Epithelial cell of proximal tubule (primary cell): ENCODE measurements around the gene PLK1. TPM values are rescaled to one million over a fixed set of nuclear protein-coding genes. Genes with fewer than 3 reads are reported as not detected.

Experiments used
- DNase-seq: peaks from one replicate; pipeline ENCODE4 v3.0.0-alpha.2; 2011; ENCODE audit warnings: low read depth
- H3K4me3 ChIP-seq: 2 replicates; pipeline ENCODE4 v1.5.1; 2011; ENCODE audit warnings: low read depth, mild to moderate bottlenecking, low read length
- total RNA-seq: library from RNA; depleted of rRNA; stranded (reverse); fragments of >200 nt; gene quantifications from 2 replicates; pipeline ENCODE4 v1.2.3, GENCODE V29; 2015
- TF ChIP-seq, protein P1 (sequence below): conservative IDR thresholded peaks from 2 replicates; pipeline ENCODE4 v1.5.1; 2012; ENCODE audit warnings: low read depth, mild to moderate bottlenecking, low read length

Gene PLK1
- total RNA-seq, 1 donor from 2014 or later, result 92.5 TPM

DNA sequence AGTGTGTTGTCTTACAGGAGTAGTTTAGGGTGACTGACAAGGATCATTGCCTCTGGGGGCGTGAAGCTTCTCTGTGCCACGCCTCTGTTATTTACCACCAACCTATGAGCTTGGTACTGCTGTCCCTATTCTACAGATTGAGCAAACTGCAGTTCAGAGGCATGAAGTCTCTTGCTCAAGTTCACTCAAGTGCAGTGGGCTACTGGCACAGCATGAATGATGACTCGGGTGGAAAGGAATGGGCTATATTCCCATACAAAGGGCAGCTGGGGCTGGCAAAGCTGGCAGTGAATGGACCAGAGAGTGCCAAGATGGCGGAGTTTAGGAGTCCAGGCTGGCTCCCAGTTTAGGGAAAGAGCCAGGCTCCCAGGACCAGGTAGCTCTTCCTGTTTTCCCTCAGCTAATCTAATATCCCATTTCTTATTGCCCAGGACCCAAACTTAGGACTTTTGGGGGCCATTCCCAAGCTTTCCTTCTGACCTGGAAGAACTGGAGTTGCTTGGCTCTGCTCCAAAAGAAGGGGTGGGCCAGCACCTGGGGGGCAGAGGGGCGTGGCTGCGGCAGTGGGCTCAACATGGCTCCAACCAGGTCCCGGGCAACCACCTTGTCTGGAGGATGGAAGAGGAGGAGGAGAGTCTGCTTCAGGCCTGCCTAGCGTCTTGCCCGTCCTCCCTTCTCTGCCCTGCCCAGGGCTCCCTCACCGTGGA lies 12.9 kb downstream of the PLK1 start:
- TF ChIP-seq, protein P1, sequence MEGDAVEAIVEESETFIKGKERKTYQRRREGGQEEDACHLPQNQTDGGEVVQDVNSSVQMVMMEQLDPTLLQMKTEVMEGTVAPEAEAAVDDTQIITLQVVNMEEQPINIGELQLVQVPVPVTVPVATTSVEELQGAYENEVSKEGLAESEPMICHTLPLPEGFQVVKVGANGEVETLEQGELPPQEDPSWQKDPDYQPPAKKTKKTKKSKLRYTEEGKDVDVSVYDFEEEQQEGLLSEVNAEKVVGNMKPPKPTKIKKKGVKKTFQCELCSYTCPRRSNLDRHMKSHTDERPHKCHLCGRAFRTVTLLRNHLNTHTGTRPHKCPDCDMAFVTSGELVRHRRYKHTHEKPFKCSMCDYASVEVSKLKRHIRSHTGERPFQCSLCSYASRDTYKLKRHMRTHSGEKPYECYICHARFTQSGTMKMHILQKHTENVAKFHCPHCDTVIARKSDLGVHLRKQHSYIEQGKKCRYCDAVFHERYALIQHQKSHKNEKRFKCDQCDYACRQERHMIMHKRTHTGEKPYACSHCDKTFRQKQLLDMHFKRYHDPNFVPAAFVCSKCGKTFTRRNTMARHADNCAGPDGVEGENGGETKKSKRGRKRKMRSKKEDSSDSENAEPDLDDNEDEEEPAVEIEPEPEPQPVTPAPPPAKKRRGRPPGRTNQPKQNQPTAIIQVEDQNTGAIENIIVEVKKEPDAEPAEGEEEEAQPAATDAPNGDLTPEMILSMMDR, result no peak
- DNase-seq, result peak; percentile 80

DNA sequence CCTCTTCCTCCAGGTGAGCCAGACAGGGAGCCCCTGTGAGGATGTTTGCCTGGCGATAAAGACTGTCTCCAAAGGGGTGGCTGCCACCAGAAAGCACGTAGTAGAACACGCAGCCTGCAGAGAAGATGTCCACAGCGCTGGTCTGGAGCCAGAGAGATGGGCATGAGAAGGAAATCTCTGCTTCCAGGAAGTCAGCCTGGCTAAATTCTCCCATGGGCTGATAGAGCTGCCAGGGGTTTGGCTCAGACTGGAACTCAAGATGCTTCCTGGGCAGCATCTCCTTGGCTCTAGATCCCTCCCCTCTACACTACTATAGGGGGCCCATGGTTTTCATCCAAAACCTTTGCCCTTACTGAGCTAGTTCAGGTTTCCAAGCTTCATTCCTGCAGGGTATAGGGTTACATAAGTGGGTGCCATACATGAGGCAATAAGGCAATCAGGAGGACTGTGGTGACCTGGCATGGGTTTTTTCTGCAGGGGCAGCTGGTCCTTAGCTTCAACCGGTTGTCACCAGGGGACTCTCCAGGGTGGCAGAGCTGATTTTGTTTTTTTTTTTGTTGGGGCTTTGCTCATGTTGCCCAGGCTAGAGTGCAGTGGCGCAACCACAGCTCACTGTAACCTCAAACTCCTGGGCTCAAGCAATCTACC lies 13.6 kb downstream of the PLK1 start:
- no peak overlapping the region for H3K4me3 ChIP-seq
- DNase-seq, result no peak
- TF ChIP-seq, protein P1, result no peak

More for the DNA sequence above, 12.9 kb downstream of the PLK1 start:
- H3K4me3 ChIP-seq, result no peak overlapping the region

DNA sequence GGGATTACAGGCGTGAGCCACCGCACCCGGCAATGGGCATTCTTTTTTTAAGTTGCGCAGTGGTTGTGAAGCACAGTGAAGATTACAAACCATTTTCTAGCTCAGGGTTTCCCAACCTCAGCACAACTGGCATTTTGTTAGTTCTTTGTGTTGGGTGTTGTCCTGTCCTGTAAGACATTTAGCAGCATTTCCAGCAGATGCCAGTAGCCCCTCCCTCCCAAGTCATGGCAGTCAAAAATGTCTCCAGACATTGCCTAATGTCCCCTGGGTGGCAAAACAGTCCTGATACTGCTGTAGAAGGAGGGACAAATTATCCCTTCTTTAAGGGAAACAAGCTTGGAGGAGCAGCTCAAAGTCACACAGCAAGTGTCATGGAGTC lies 15.6 kb downstream of the PLK1 start:
- no peak for DNase-seq
- H3K4me3 ChIP-seq, result peak overlapping the region; percentile 36
- TF ChIP-seq, protein P1, result no peak

DNA sequence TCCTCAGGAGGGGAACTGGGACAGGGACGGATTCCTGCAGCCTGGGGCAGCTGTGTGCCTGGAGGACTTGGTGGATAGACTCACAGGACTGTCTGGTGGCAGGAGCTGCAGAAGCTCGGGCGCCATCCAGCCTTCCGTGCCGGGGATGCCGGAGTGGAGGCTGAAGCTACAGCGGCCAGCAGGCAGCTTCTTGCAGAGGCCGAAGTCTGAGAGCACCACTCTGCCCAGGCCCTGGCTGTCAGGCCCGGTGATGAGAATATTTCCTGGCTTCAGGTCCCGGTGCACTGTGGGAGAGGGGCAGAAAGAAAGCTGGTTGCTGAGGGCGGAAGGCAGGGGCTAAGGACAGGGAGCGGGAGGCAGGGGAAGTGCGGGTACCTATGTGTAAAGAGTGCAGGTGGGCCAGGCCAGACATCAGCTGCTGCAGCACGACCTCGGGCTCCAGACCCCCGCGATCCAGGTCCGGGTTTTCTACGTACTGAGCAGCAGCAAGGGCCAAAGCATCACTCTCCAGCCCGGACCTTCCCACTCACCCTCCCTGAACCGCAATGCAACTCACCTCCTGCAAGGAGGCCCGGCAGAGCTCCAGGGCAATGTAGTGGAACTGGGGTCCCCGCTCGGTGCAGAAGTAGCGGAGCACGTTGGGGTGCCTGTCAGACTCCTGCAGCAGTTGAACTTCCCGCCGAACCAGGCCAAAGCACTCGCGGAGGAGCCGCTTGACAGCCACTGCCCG lies 16.1 kb downstream of the PLK1 start:
- DNase-seq, result no peak
- TF ChIP-seq, protein P1, result no peak

DNA sequence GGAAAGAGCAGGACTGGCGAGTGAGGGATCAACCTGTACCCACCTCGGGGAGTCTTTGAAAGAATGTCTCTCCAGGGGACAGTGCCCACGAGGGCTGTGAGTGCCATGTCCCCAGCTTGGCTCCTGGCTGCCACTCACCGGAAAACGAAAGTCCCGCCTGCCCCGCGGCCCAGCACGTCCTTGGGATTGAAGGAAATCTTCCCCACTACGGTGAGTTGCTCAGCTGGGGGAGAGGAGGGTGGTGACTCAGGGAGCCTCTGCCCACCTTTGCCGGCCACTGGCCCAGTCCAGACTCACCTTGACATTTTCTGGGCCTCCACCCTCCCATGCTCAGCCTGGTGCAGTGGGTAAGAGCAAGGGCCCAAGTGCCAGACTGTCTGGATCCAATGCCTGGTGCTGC lies 17.1 kb downstream of the PLK1 start:
- TF ChIP-seq, protein P1, result no peak
- no peak overlapping the region for H3K4me3 ChIP-seq
- DNase-seq, result no peak

More for the DNA sequence above, 16.1 kb downstream of the PLK1 start:
- peak overlapping the region; percentile 36 for H3K4me3 ChIP-seq

DNA sequence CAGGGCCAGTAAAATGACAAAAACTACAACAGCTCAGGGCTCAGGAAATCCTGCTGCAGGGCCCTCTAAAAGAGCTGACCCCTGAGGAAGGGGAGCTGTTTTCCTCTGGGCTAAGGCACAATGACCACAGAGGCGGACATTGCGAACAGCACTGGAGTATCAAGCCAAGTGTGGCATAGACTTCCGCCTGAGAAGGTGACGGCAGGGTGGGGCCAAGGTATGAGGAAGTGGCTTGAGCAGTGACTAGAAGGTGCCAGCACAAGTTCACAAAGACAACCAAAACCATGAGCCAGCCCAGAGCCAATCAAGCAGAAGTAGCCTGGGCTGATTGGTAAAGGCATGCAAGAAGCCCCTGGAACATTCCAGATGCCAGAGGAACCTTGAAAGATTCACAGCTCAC lies 20.4 kb downstream of the PLK1 start:
- no peak for DNase-seq

More for the DNA sequence above, 20.4 kb downstream of the PLK1 start:
- TF ChIP-seq, protein P1, result no peak
- H3K4me3 ChIP-seq, result no peak overlapping the region
